DND-41 (cell line): Measurements from ENCODE around the gene METTL15.

Experiments
- ATAC-seq: fragments of 200-7000 bp; cut with Tn5 transposase; 3 replicates; pipeline ENCODE4 v1.9.1; 2021; ENCODE audit warnings: low read depth; ENCODE audit not compliant: insufficient read depth
- DNase-seq: peaks from one replicate; pipeline ENCODE4 v3.0.0-alpha.2; 2020
- H2AFZ ChIP-seq: 2 replicates; pipeline ENCODE4 v1.6.0; 2012; ENCODE audit warnings: low read depth, low read length
- H3K27ac ChIP-seq: 2 replicates; pipeline ENCODE4 v1.5.1; 2012; ENCODE audit warnings: low read length, inconsistent platforms
- H3K27me3 ChIP-seq: fragments of 200-600 bp; sonication (generic); 2 replicates; pipeline ENCODE4 v1.6.0; 2012; ENCODE audit warnings: low read length, mild to moderate bottlenecking, inconsistent platforms; ENCODE audit not compliant: insufficient read depth, poor library complexity
- H3K36me3 ChIP-seq: 2 replicates; pipeline ENCODE4 v1.5.1; 2012; ENCODE audit warnings: low read length, inconsistent platforms; ENCODE audit not compliant: insufficient read depth
- H3K4me1 ChIP-seq: 2 replicates; pipeline ENCODE4 v1.5.1; 2012; ENCODE audit warnings: mild to moderate bottlenecking, low read length; ENCODE audit not compliant: insufficient read depth
- H3K4me2 ChIP-seq: 2 replicates; pipeline ENCODE4 v1.6.0; 2012; ENCODE audit warnings: mild to moderate bottlenecking, moderate library complexity, low read length, inconsistent platforms; ENCODE audit not compliant: insufficient read depth
- H3K4me3 ChIP-seq, 2 experiments: fragments of 200-600 bp in 1 of 2; shearing (Covaris generic) in 1 of 2; 2 replicates each; pipeline ENCODE4 v1.5.1; 2012 to 2016; ENCODE audit warnings: inconsistent platforms in 2 of 2, low read length in 2 of 2, mild to moderate bottlenecking in 2 of 2, low read depth in 1 of 2, moderate library complexity in 1 of 2
- H3K79me2 ChIP-seq: 2 replicates; pipeline ENCODE4 v1.6.0; 2012; ENCODE audit warnings: low read length, inconsistent platforms; ENCODE audit not compliant: insufficient read depth
- H3K9ac ChIP-seq: 2 replicates; pipeline ENCODE4 v1.6.0; 2012; ENCODE audit warnings: low read depth, mild to moderate bottlenecking, inconsistent platforms, low read length, moderate library complexity
- H3K9me3 ChIP-seq: 2 replicates; pipeline ENCODE4 v1.5.1; 2012; ENCODE audit warnings: low read length, moderate library complexity, mild to moderate bottlenecking, inconsistent platforms; ENCODE audit not compliant: insufficient read depth, severe bottlenecking
- H4K20me1 ChIP-seq: 2 replicates; pipeline ENCODE4 v1.6.0; 2012; ENCODE audit warnings: low read length; ENCODE audit not compliant: insufficient read depth
- EZH2 ChIP-seq: IDR thresholded peaks from 3 replicates; pipeline ENCODE4 v1.6.1; 2012; ENCODE audit warnings: borderline replicate concordance, low read depth, mild to moderate bottlenecking, moderate library complexity, low read length, inconsistent platforms; ENCODE audit not compliant: severe bottlenecking
- TF ChIP-seq, protein P1 (sequence below): IDR thresholded peaks from 2 replicates; pipeline ENCODE4 v1.5.1; 2012; ENCODE audit warnings: borderline replicate concordance, low read length, moderate library complexity, mild to moderate bottlenecking; ENCODE audit not compliant: poor library complexity, severe bottlenecking; ENCODE audit errors: extremely low read depth

The METTL15 gene

DNA sequence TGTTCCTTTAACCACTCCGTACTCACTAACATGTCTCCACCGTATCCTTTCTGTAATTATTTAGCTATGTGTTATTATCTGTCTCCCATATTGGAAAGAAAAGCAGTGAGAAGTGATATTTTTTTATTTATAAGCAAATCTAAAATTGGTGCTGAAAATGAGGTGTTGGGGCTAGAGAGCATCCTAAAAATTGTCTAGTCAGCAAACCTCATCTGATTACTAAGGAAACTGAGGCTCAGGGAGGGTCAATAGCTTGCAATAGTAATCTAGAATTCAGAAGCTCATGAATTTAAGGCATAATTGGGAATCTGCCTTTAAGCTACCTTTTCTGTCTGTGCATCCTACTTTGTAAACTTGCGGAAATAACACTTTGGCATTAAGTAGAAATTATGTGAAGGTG is 190.0 kb downstream of the METTL15 start:
- no peaks in the 10 kb centered on the region for H3K27me3 ChIP-seq
- no peak for ATAC-seq
- DNase-seq, result no peak
- no peak overlapping the region for H2AFZ ChIP-seq
- peaks cover 37% of the 10 kb centered on the region for H3K36me3 ChIP-seq
- no peak overlapping the region for H3K27ac ChIP-seq
- no peaks in the 10 kb centered on the region for H3K79me2 ChIP-seq
- no peak for TF ChIP-seq EZH2
- TF ChIP-seq, protein P1, sequence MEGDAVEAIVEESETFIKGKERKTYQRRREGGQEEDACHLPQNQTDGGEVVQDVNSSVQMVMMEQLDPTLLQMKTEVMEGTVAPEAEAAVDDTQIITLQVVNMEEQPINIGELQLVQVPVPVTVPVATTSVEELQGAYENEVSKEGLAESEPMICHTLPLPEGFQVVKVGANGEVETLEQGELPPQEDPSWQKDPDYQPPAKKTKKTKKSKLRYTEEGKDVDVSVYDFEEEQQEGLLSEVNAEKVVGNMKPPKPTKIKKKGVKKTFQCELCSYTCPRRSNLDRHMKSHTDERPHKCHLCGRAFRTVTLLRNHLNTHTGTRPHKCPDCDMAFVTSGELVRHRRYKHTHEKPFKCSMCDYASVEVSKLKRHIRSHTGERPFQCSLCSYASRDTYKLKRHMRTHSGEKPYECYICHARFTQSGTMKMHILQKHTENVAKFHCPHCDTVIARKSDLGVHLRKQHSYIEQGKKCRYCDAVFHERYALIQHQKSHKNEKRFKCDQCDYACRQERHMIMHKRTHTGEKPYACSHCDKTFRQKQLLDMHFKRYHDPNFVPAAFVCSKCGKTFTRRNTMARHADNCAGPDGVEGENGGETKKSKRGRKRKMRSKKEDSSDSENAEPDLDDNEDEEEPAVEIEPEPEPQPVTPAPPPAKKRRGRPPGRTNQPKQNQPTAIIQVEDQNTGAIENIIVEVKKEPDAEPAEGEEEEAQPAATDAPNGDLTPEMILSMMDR, result no peak
- no peak overlapping the region for H3K9ac ChIP-seq
- H3K4me3 ChIP-seq, result no peak overlapping the region
- no peaks in the 10 kb centered on the region for H3K4me1 ChIP-seq
- no peak overlapping the region for H3K4me2 ChIP-seq
- no peaks in the 10 kb centered on the region for H3K9me3 ChIP-seq
- H4K20me1 ChIP-seq, result no peaks in the 10 kb centered on the region

DNA sequence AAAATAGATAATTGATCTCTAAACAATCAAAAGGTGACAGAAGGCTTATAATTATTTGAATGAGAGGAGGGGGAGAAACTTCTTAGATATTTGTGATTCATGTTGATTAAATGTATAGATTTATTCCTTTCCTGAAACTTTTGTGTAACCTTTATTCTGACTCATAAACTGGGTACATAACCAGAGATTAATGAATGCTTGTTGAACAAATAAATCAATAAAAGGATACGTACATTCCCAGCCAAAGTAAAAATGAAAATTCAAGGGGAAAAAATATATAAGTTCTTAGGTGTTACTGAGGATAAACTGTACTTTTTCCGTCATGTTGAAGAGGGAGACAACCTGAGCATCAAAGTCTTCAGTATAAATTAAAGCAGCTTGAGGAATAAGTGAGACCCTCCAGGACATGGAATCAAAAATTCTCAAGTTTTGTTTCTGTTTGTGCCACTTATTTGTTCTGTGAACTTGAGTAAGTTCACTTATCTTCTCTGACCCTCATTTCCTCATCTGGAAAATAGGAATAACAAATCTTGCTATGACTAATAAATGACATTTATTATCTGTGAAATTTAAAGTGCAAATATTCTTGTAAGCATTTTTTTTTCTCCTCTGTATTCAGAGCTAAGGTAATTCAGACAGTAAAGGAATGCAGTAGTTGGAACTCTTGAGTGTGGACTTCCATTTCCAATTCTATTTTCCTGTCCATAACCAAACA is 195.4 kb downstream of the METTL15 start:
- Histone ChIP-seq H3K27ac (no peak overlapping the region), H3K9me3 (no peaks in the 10 kb centered on the region), H3K4me2 (no peak overlapping the region), H3K27me3 (no peaks in the 10 kb centered on the region), H4K20me1 (no peaks in the 10 kb centered on the region), H3K36me3 (peaks cover 31% of the 10 kb centered on the region), H3K4me3 (no peak overlapping the region), H3K4me1 (no peaks in the 10 kb centered on the region), H3K9ac (no peak overlapping the region), H3K79me2 (no peaks in the 10 kb centered on the region), H2AFZ (no peak overlapping the region)
- no peak for TF ChIP-seq EZH2
- TF ChIP-seq, protein P1, result no peak
- ATAC-seq, result no peak
- DNase-seq, result no peak

DNA sequence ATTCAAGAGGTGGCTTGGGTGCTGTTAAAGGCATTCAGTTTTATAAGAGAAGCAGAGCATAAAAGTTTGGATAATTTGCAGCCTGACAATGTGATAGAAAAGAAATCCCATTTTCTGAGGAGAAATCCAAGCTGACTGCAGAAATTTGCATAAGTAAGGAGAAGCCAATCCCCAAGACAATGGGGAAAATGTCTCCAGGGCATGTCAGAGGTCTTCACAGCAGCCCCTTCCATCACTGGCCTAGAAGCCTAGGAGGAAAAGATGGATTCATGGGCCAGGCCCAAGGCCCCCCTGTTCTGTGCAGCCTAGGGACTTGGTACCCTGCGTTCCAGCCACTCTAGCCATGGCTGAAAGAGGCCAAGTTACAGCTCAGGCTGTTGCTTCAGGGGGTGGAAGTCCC is 207.3 kb downstream of the METTL15 start:
- no peak overlapping the region for H3K9ac ChIP-seq
- H3K4me2 ChIP-seq, result no peak overlapping the region
- no peaks in the 10 kb centered on the region for H3K27me3 ChIP-seq
- DNase-seq (no peak), ATAC-seq (no peak)
- H3K4me1 ChIP-seq, result no peaks in the 10 kb centered on the region
- H3K79me2 ChIP-seq, result no peaks in the 10 kb centered on the region
- peaks cover 5% of the 10 kb centered on the region; the same call in 1 of the 2 replicates for H3K36me3 ChIP-seq
- H3K27ac ChIP-seq, result no peak overlapping the region
- no peaks in the 10 kb centered on the region for H3K9me3 ChIP-seq
- TF ChIP-seq, protein P1, result no peak
- TF ChIP-seq EZH2, result no peak
- no peaks in the 10 kb centered on the region for H4K20me1 ChIP-seq
- H3K4me3 ChIP-seq, result no peak overlapping the region
- H2AFZ ChIP-seq, result no peak overlapping the region

- no peak overlapping the region for H3K4me3 ChIP-seq
- H3K4me1 ChIP-seq, result no peaks in the 10 kb centered on the region
- no peak overlapping the region for H2AFZ ChIP-seq
- no peak overlapping the region for H3K9ac ChIP-seq
- no peaks in the 10 kb centered on the region; the same call in 1 of the 2 replicates for H3K36me3 ChIP-seq
- H3K4me2 ChIP-seq, result no peak overlapping the region
- H3K9me3 ChIP-seq, result no peaks in the 10 kb centered on the region
- H4K20me1 ChIP-seq, result no peaks in the 10 kb centered on the region
- no peaks in the 10 kb centered on the region for H3K79me2 ChIP-seq
- no peaks in the 10 kb centered on the region for H3K27me3 ChIP-seq
- TF ChIP-seq, protein P1, result no peak
- TF ChIP-seq EZH2, result no peak
- no peak for ATAC-seq
- DNase-seq, result no peak
- H3K27ac ChIP-seq, result no peak overlapping the region
These were observed 210.7 kb downstream of the METTL15 start for GRCh38 chr11:28318871-28319270.
